GM10266 (cell line): ENCODE measurements around the gene SLC6A2.

ENCODE experiments used
- DNase-seq: peaks from one replicate; pipeline ENCODE4 v3.0.0; 2012; ENCODE audit errors: extremely low spot score
- TF ChIP-seq, protein P1 (sequence below): IDR thresholded peaks from 2 replicates; pipeline ENCODE4 v1.5.1; 2012; ENCODE audit warnings: mild to moderate bottlenecking, low read depth; ENCODE audit not compliant: control insufficient read depth, insufficient read depth; ENCODE audit errors: missing control alignments

SLC6A2 gene

GRCh38 chr16:55695595-55695994, 39.8 kb downstream of the SLC6A2 start:
- TF ChIP-seq, protein P1, sequence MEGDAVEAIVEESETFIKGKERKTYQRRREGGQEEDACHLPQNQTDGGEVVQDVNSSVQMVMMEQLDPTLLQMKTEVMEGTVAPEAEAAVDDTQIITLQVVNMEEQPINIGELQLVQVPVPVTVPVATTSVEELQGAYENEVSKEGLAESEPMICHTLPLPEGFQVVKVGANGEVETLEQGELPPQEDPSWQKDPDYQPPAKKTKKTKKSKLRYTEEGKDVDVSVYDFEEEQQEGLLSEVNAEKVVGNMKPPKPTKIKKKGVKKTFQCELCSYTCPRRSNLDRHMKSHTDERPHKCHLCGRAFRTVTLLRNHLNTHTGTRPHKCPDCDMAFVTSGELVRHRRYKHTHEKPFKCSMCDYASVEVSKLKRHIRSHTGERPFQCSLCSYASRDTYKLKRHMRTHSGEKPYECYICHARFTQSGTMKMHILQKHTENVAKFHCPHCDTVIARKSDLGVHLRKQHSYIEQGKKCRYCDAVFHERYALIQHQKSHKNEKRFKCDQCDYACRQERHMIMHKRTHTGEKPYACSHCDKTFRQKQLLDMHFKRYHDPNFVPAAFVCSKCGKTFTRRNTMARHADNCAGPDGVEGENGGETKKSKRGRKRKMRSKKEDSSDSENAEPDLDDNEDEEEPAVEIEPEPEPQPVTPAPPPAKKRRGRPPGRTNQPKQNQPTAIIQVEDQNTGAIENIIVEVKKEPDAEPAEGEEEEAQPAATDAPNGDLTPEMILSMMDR = no peak
- no peak for DNase-seq

DNA sequence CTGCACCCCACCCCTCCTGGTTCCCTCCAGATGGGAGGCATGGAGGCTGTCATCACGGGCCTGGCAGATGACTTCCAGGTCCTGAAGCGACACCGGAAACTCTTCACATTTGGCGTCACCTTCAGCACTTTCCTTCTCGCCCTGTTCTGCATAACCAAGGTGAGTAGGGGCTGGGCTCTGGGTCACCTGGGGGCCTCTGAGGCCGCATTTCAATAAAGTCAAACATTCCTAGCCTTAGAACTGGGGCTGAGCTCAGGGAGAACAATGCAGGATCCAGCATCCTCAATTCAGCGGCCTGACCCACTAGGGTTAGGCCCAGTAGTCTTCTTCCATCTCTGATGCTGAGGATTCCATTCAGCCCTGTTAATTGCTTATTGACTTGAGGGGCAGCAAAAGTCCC, 42.1 kb downstream of the SLC6A2 start:
- no peak for DNase-seq
- TF ChIP-seq, protein P1 = no peak

GRCh38 chr16:55698331-55698730, 42.5 kb downstream of the SLC6A2 start:
- TF ChIP-seq, protein P1 = no peak
- DNase-seq = no peak

DNA sequence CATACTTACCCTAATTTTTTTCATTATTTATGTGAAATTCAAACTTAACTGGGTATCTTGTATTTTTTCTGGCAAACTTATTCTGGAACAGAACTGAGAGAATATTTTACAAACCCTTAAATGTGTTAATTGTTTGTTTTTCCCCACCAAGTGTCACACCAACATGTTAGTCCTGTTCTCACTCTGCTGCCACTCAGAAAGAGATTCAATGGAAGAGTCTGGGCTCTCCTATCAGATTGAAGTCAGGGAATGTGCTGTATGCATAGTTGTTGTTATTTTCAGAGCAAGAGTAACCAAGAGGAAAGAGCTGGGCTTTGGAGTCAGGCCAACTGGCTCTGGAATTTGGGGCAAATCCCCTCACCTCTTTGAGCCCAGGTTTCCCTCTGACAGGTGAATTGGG, 43.2 kb downstream of the SLC6A2 start:
- TF ChIP-seq, protein P1 = no peak
- no peak for DNase-seq

DNA sequence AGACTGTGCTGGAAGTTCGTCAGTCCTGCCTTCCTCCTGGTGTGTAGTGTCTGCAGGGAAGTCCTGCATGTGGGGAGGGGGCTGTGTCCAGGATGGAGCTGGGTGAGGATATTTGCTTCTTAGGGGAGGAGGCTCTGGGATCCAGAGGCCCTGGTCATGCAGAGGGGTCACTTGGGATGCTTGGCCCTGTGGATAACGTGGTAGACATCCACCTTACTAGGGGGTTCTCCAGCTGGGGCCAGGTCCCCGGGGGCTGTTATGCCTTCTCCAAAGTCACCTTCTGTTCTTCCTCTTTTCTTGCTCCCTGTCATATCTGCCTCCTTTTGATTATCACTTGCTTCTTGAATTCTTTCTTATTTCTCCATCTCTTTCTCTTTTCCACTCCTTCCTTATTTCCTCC, 43.8 kb downstream of the SLC6A2 start:
- TF ChIP-seq, protein P1 = no peak
- DNase-seq = no peak

DNA sequence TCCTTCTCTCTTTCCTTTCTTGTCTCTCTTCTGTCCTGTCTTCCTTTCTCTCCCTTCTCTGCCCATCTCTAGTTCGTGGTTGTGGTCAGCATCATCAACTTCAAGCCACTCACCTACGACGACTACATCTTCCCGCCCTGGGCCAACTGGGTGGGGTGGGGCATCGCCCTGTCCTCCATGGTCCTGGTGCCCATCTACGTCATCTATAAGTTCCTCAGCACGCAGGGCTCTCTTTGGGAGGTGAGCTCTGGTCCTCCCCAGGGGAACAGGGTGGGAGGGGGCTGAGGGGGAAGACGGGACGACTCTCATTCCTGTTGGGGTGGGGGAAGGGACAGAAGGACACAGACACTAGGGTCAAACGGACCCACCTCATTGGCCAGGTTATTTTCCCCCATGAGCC, 44.3 kb downstream of the SLC6A2 start:
- TF ChIP-seq, protein P1 = no peak
- DNase-seq = no peak

DNA sequence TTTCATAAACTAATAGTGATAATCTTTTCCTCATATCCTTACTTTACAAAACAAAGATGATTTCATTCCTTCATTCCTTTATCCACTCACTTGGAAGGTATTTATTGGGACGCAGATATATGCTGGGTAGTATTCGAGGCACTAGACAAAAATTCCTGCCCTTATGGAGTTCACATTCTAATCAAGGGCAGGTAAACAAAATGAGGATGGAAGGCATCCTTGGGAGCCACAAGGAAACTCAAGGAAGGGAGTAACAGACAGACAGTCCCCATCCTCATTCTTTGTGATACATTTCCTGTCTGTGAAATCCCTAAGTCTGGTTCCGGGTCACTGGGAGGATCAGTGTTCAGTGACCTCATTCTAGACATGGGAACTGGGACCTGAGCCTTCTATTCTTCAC, 45.2 kb downstream of the SLC6A2 start:
- no peak for DNase-seq
- TF ChIP-seq, protein P1 = no peak
